ENCODE measurements around the gene VWA5B2.

Gene VWA5B2

GRCh38 chr3:184282941-184283340 is 53.6 kb downstream of the VWA5B2 start:
- no peak for DNase-seq

- DNase-seq: no peak
These were observed 54.3 kb downstream of the VWA5B2 start for GRCh38 chr3:184283681-184284080.

- peak; percentile 88 to 91 for DNase-seq
These were observed 55.3 kb downstream of the VWA5B2 start for GRCh38 chr3:184284696-184285095.

GRCh38 chr3:184289426-184289938 is 60.1 kb downstream of the VWA5B2 start:
- peak; percentile 67 to 75 for DNase-seq

- no peak for DNase-seq
These were observed 60.9 kb downstream of the VWA5B2 start for GRCh38 chr3:184290331-184290730.

- no peak for DNase-seq
These were observed 61.8 kb downstream of the VWA5B2 start for GRCh38 chr3:184291044-184291737.

Measured in NCI-H2081 (cell line).